A549 (cell line): ENCODE results near the gene EFCAB11. TPM values are rescaled to one million over a fixed set of nuclear protein-coding genes. Genes with fewer than 3 reads are reported as not detected.

Experiments used
- ATAC-seq, 2 experiments: fragments of 200-7000 bp in 1 of 2; fragments of >200 bp in 1 of 2; cut with Nextera tagmentation in 1 of 2; cut with Tn5 transposase in 1 of 2; 3 replicates each; pipeline versions ENCODE4 v1.8.0 to v1.9.1; 2018 to 2020; ENCODE audit warnings: mild to moderate bottlenecking in 1 of 2, moderate library complexity in 1 of 2
- CTCF ChIA-PET: fragments of 300-600 bp; sonication (Branson Sonifier 250); formaldehyde crosslinking; extraction: SDS; loops from one replicate; lab custom pipeline; 2021; ENCODE audit warnings: antibody characterized with exemption, inconsistent platforms; lab: Yijun Ruan, JAX
- POLR2A ChIA-PET: fragments of 350-600 bp; formaldehyde crosslinking; extraction: SDS; loops from one replicate; lab custom pipeline; 2021; ENCODE audit warnings: antibody characterized with exemption, inconsistent platforms; lab: Yijun Ruan, JAX
- DNase-seq, 2 experiments: peaks; one replicate each; pipeline versions ENCODE4 v3.0.0 to v3.0.0-alpha.2; 2011 to 2016; ENCODE audit warnings: low read depth in 1 of 2, low spot score in 1 of 2
- FAIRE-seq: peaks from 2 replicates; lab custom pipeline; 2011; peaks lifted over from hg19 to GRCh38; lab: Jason Lieb, UNC
- H3K27ac ChIP-seq, 2 experiments: fragments of >200 bp; sonication (Bioruptor Twin); formaldehyde crosslinking; 3 replicates each; pipeline ENCODE4 v1.5.1; 2016 to 2017
- H3K4me1 ChIP-seq: fragments of >200 bp; sonication (Bioruptor Twin); formaldehyde crosslinking; 3 replicates; pipeline ENCODE4 v1.6.1; 2016
- H3K4me2 ChIP-seq: fragments of >200 bp; sonication (Bioruptor Twin); formaldehyde crosslinking; 3 replicates; pipeline ENCODE4 v1.6.1; 2016
- H3K4me3 ChIP-seq: fragments of >200 bp; sonication (Bioruptor Twin); formaldehyde crosslinking; 3 replicates; pipeline ENCODE4 v1.5.1; 2016
- H3K9me3 ChIP-seq: fragments of >200 bp; sonication (Bioruptor Twin); formaldehyde crosslinking; 3 replicates; pipeline ENCODE4 v1.6.1; 2016
- BCL3 ChIP-seq: fragments of >200 bp; sonication (Bioruptor Twin); formaldehyde crosslinking; IDR thresholded peaks from 3 replicates; pipeline ENCODE4 v1.6.1; 2016
- BHLHE40 ChIP-seq: IDR thresholded peaks from 2 replicates; pipeline ENCODE4 v1.6.1; 2012; ENCODE audit warnings: low read depth, low read length, inconsistent platforms
- CHD2 ChIP-seq: fragments of 150-350 bp; IDR thresholded peaks from 2 replicates; pipeline ENCODE4 v1.6.1; 2014; ENCODE audit warnings: low read length; ENCODE audit not compliant: partially characterized antibody
- CHD4 ChIP-seq: fragments of 200-600 bp; sonication (generic); IDR thresholded peaks from 2 replicates; pipeline ENCODE4 v1.6.1; 2016; ENCODE audit warnings: antibody characterized with exemption, mild to moderate bottlenecking, borderline replicate concordance
- E2F6 ChIP-seq: IDR thresholded peaks from 2 replicates; pipeline ENCODE4 v1.6.1; 2012; ENCODE audit warnings: low read depth, borderline replicate concordance
- EP300 ChIP-seq, 2 experiments: fragments of >200 bp; sonication (Bioruptor Twin); formaldehyde crosslinking; IDR thresholded peaks; 2 replicates in 1 of 2; 3 replicates in 1 of 2; pipeline ENCODE4 v1.6.1; 2016 to 2017
- FOSB ChIP-seq: fragments of 250-450 bp; sonication (Bioruptor Pico); IDR thresholded peaks from 2 replicates; pipeline ENCODE4 v1.5.0; 2020; ENCODE audit warnings: mild to moderate bottlenecking, moderate library complexity
- FOSL2 ChIP-seq, 2 experiments: fragments of 450-650 bp in 1 of 2; fragments of >200 bp in 1 of 2; sonication (Bioruptor Twin) in 1 of 2; formaldehyde crosslinking; IDR thresholded peaks; 2 replicates each; pipeline versions ENCODE4 v1.5.0 to v1.6.1; 2016 to 2020; ENCODE audit warnings: mild to moderate bottlenecking in 1 of 2, moderate library complexity in 1 of 2
- HDAC2 ChIP-seq: fragments of 200-600 bp; sonication (generic); IDR thresholded peaks from 2 replicates; pipeline ENCODE4 v1.6.1; 2016
- HES2 ChIP-seq: fragments of >200 bp; sonication (Bioruptor Twin); formaldehyde crosslinking; IDR thresholded peaks from 2 replicates; pipeline ENCODE4 v1.6.1; 2016
- HMGXB4 ChIP-seq: fragments of 250-450 bp; sonication (Bioruptor Pico); IDR thresholded peaks from 2 replicates; pipeline ENCODE4 v1.5.0; 2021; ENCODE audit warnings: mild to moderate bottlenecking, moderate library complexity, borderline replicate concordance
- HOXB5 ChIP-seq: fragments of 250-450 bp; sonication (Bioruptor Pico); IDR thresholded peaks from 2 replicates; pipeline ENCODE4 v1.5.0; 2020; ENCODE audit warnings: mild to moderate bottlenecking, moderate library complexity
- JUNB ChIP-seq: fragments of >200 bp; sonication (Bioruptor Twin); formaldehyde crosslinking; IDR thresholded peaks from 2 replicates; pipeline ENCODE4 v1.6.1; 2016
- KDM5A ChIP-seq: fragments of 200-600 bp; sonication (generic); IDR thresholded peaks from 2 replicates; pipeline ENCODE4 v1.6.1; 2016; ENCODE audit warnings: antibody characterized with exemption, mild to moderate bottlenecking
- MAFK ChIP-seq: fragments of 450-650 bp; IDR thresholded peaks from 2 replicates; pipeline ENCODE4 v1.6.1; 2014; ENCODE audit not compliant: partially characterized antibody
- NPAS2 ChIP-seq: fragments of 250-450 bp; sonication (Bioruptor Pico); IDR thresholded peaks from 2 replicates; pipeline ENCODE4 v1.8.0; 2022; ENCODE audit warnings: mild to moderate bottlenecking, moderate library complexity, borderline replicate concordance
- NR3C1 ChIP-seq: fragments of >200 bp; sonication (Bioruptor Twin); formaldehyde crosslinking; IDR thresholded peaks from 3 replicates; pipeline ENCODE4 v1.6.1; 2017
- POLR2A ChIP-seq: IDR thresholded peaks from 2 replicates; pipeline ENCODE4 v1.6.1; 2012; ENCODE audit warnings: mild to moderate bottlenecking, low read length
- POLR2AphosphoS2 ChIP-seq: conservative IDR thresholded peaks from 2 replicates; pipeline ENCODE4 v1.6.1; 2012; ENCODE audit warnings: low read length, improper control_type of control experiment, inconsistent platforms
- RCOR1 ChIP-seq: fragments of 150-350 bp; IDR thresholded peaks from 2 replicates; pipeline ENCODE4 v1.6.1; 2014; ENCODE audit warnings: antibody characterized with exemption, low read length, low read depth
- SREBF2 ChIP-seq: fragments of 450-650 bp; IDR thresholded peaks from 2 replicates; pipeline ENCODE4 v1.6.1; 2014; ENCODE audit warnings: mild to moderate bottlenecking, moderate library complexity
- ZNF302 ChIP-seq: fragments of 250-450 bp; sonication (Bioruptor Pico); IDR thresholded peaks from 2 replicates; pipeline ENCODE4 v1.9.0; 2021; ENCODE audit warnings: inconsistent platforms, mild to moderate bottlenecking, moderate library complexity
- WGBS: methylation state at CpG from one replicate; pipeline ENCODE4 v1.1.6; 2017; ENCODE audit errors: missing lambda C conversion rate; 5-methylcytosine and 5-hydroxymethylcytosine counted together
- polyA plus RNA-seq, 4 experiments: library from polyadenylated mRNA; depleted of rRNA in 3 of 4; stranded (reverse); fragments of >200 nt; fragmentation: RNase III in 1 of 4; extraction: RNeasy Plus Mini Kit Qiagen cat#74134 plus additional on column Dnase treatment in 1 of 4; gene quantifications; 2 replicates in 3 of 4; 3 replicates in 1 of 4; pipeline ENCODE4 v1.2.3, GENCODE V29; 2011 to 2017

Gene EFCAB11
- polyA plus RNA-seq, 2 of the 4 experiments (the other 2 are of a cell fraction), result 18.8 to 19.6 TPM

- CTCF ChIA-PET, result interaction anchor here (0.7 kb wide), 1 partner anchor 296 kb away, joined by 3 read pairs; no protein-coding TSS in a partner anchor
- 50% methylated on average over 1 of the region's 1 CpG for WGBS
- ATAC-seq, result no peak
- FAIRE-seq, result no peak
- TF ChIP-seq BCL3, result no peak
- peak in 1 of 2 experiments; percentile 6; a peak in 1 of 5 replicates for TF ChIP-seq EP300 (IDR thresholded peaks at IDR 0.05)
- TF ChIP-seq HMGXB4 (CRISPR knock-in tag), result no peak
- POLR2A ChIA-PET, result no interaction called here
- Histone ChIP-seq H3K4me2 (no peak overlapping the region), H3K27ac (no peak overlapping the region), H3K9me3 (no peaks in the 10 kb centered on the region), H3K4me3 (no peak overlapping the region), H3K4me1 (peaks cover 6% of the 10 kb centered on the region; the same call in 1 of the 3 replicates)
- peak in 1 of 2 experiments; percentile 25 for DNase-seq
Observed at GRCh38 chr14:89856871-89857345, 97.6 kb downstream of the EFCAB11 start.

- Histone ChIP-seq H3K9me3 (no peaks in the 10 kb centered on the region), H3K27ac (peak overlapping the region in 1 of 2 experiments; percentile 59; a peak in 2 of 6 replicates), H3K4me1 (peaks cover 6% of the 10 kb centered on the region; the same call in 1 of the 3 replicates), H3K4me2 (0 out of 3 replicates have a peak overlapping the region, but pooled peaks have one; percentile 6), H3K4me3 (no peak overlapping the region)
- ATAC-seq, result no peak
- CTCF ChIA-PET, result interaction anchor here (0.7 kb wide), 1 partner anchor 296 kb away, joined by 3 read pairs; no protein-coding TSS in a partner anchor
- 61% methylated on average over 8 of the region's 8 CpGs for WGBS
- no peak for FAIRE-seq
- DNase-seq, result no peak
- TF ChIP-seq HDAC2 (no peak), MAFK (peak; percentile 15)
- POLR2A ChIA-PET, result no interaction called here
Observed at GRCh38 chr14:89855961-89856656, 98.4 kb downstream of the EFCAB11 start.

GRCh38 chr14:89853936-89854693 lies 100.4 kb downstream of the EFCAB11 start:
- WGBS, result 59% methylated on average over 8 of the region's 8 CpGs
- Histone ChIP-seq H3K4me2 (no peak overlapping the region), H3K9me3 (no peaks in the 10 kb centered on the region), H3K4me1 (peaks cover 6% of the 10 kb centered on the region; the same call in 1 of the 3 replicates), H3K27ac (no peak overlapping the region), H3K4me3 (no peak overlapping the region)
- ChIA-PET POLR2A (no interaction called here), CTCF (interaction anchor here (0.6 to 1.3 kb wide), 2 partner anchors 827 to 1294 kb away, joined by 3 to 4 read pairs; no protein-coding TSS in a partner anchor)
- TF ChIP-seq JUNB, result no peak
- TF ChIP-seq ZNF302 (CRISPR knock-in tag), result no peak
- TF ChIP-seq HES2, result no peak
- no peak for TF ChIP-seq MAFK
- TF ChIP-seq HOXB5 (CRISPR knock-in tag), result no peak
- TF ChIP-seq NPAS2 (CRISPR knock-in tag), result no peak
- no peak for TF ChIP-seq RCOR1
- no peak for TF ChIP-seq CHD2
- no peak for TF ChIP-seq CHD4
- no peak for TF ChIP-seq FOSB
- TF ChIP-seq KDM5A, result no peak
- TF ChIP-seq NR3C1, result no peak
- no peak for TF ChIP-seq E2F6
- TF ChIP-seq BHLHE40, result no peak
- no peak for TF ChIP-seq SREBF2
- TF ChIP-seq POLR2AphosphoS2, result no peak
- TF ChIP-seq FOSL2 (IDR thresholded peaks at IDR 0.05), result no peak
- TF ChIP-seq FOSL2 (CRISPR knock-in tag; IDR thresholded peaks at IDR 0.05), result no peak
- TF ChIP-seq POLR2A, result no peak
- FAIRE-seq, result no peak
- no peak for ATAC-seq
- no peak for DNase-seq
